Muscle layer of duodenum (tissue), 2 donors: ENCODE data around the gene OVAAL.

Experiments used
- H3K27ac ChIP-seq: one replicate; pipeline ENCODE4 v1.7.0; 2013; ENCODE audit warnings: mild to moderate bottlenecking, low read length
- H3K27me3 ChIP-seq: one replicate; pipeline ENCODE4 v1.7.0; 2013; ENCODE audit warnings: low read depth, mild to moderate bottlenecking, control low read depth, low read length
- H3K36me3 ChIP-seq, 2 donors: one replicate each; pipeline ENCODE4 v1.7.0; 2013; ENCODE audit warnings: low read length in 2 of 2, control low read depth in 1 of 2, mild to moderate bottlenecking in 1 of 2; ENCODE audit not compliant: insufficient read depth in 2 of 2, control insufficient read depth in 1 of 2
- H3K4me1 ChIP-seq, 2 donors: one replicate each; pipeline ENCODE4 v1.7.0; 2013; ENCODE audit warnings: low read length in 2 of 2, mild to moderate bottlenecking in 2 of 2, control low read depth in 1 of 2, moderate library complexity in 1 of 2; ENCODE audit not compliant: insufficient read depth in 2 of 2, control insufficient read depth in 1 of 2
- H3K4me3 ChIP-seq, 2 donors: one replicate each; pipeline ENCODE4 v1.7.0; 2013; ENCODE audit warnings: low read length in 2 of 2, low read depth in 1 of 2, mild to moderate bottlenecking in 1 of 2
- H3K9me3 ChIP-seq, 2 donors: one replicate each; pipeline ENCODE4 v1.7.0; 2013; ENCODE audit warnings: low read length in 2 of 2, control low read depth in 1 of 2, mild to moderate bottlenecking in 1 of 2; ENCODE audit not compliant: control insufficient read depth in 1 of 2
- donor health status: healthy.

OVAAL gene

DNA sequence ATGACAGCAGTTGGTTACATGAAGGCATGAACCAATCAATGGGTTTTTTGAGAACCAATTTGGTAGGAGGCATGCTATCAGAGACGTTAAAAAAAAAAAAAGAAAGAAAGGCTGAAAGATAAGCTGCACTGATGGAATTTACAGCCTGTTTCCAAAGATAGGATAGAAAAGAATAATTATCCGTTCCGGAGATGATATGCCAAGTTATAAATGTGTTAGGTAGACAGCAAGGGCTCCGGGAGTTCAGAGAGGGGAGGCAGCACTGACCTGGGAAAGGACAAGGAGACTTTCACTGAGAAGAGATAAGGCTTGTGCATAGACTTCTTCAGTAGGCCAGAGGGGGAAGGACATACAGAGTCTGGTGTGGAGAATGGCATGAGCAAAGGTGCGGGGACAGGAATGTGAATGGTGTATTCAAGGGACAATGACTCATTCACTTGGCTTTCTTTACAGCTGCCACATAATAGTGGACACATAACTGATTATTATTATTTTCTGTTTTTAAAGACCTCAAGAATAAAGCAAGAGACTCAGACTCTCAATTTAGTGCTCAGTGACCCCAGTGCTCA, 31.6 kb upstream of the OVAAL start:
- Histone ChIP-seq H3K27me3 (no peaks in the 10 kb centered on the region), H3K9me3 (no peaks in the 10 kb centered on the region), H3K36me3 (no peaks in the 10 kb centered on the region), H3K4me3 (no peak overlapping the region), H3K27ac (no peak overlapping the region), H3K4me1 (no peaks in the 10 kb centered on the region)

DNA sequence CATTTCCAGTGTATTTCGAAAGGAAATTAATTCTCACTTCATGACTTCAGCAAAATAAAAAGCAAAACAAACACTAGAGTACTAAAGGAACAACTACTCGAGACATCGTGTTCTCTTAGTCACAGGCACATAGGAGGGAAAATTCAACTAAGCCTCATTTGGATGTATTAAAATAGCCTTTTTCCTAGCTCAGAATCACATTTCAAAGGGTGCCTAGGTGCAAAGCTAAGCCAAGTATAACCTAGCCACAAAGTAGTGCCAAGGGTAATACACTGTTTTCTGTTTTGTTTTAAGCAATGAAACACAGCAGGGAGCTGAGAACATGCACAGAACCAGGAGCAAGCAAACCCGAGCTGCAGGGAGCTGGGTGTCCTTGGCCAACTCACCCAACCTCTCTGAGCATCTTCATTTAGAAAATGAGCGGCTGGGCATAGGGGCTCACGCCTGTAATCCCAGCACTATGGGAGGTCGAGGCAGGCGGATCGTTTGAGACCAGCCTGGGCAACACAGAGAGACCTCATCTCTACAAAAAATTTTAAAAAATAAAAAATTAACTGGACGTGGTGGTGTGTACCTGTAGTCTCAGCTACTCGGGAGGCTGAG, 29.8 kb upstream of the OVAAL start:
- no peak overlapping the region for H3K4me3 ChIP-seq
- H3K36me3 ChIP-seq = no peaks in the 10 kb centered on the region
- no peaks in the 10 kb centered on the region for H3K27me3 ChIP-seq
- no peaks in the 10 kb centered on the region for H3K4me1 ChIP-seq
- no peak overlapping the region for H3K27ac ChIP-seq
- no peaks in the 10 kb centered on the region for H3K9me3 ChIP-seq

DNA sequence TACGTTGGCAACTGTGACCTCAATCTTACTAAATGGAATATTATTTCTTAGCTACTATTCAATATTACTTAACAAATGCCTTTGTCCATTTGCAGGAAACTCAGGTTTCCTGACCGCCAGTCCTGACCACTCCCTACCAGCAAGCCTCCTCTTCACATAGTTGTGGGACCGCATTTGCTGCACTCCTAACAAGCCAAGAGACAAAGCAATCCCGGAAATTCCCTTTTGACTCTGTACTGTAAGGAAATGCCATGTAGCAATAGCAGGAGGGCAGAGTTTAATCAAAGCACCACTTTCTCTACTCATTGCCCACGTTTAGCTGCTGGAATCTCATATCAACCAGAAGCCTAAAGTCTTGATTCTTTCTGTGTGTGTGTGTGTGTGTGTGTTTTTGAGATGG, 28.3 kb upstream of the OVAAL start:
- Histone ChIP-seq H3K9me3 (no peaks in the 10 kb centered on the region), H3K27me3 (no peaks in the 10 kb centered on the region), H3K27ac (no peak overlapping the region), H3K4me1 (no peaks in the 10 kb centered on the region), H3K4me3 (no peak overlapping the region), H3K36me3 (no peaks in the 10 kb centered on the region)

DNA sequence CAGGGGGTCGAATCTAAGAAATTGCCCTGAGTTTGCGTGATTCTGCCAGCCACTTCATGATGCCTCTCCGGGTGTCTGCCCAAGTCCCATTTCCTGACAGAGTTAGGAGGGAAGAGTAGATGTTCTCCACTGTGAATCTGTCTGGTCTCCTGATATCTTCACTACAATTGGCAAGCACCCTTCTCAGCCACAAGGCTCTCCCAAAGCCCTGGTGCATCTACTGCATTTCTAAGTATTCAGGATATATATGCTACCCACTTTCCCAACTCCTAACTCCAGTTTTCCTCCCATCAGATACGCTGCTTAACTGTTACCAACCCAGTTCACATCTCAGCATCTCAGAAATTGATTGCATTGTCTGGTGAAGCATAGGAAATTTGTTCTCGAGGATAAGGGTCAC, 25.9 kb upstream of the OVAAL start:
- Histone ChIP-seq H3K4me1 (no peaks in the 10 kb centered on the region), H3K9me3 (no peaks in the 10 kb centered on the region), H3K27ac (no peak overlapping the region), H3K36me3 (no peaks in the 10 kb centered on the region), H3K27me3 (no peaks in the 10 kb centered on the region), H3K4me3 (no peak overlapping the region)

DNA sequence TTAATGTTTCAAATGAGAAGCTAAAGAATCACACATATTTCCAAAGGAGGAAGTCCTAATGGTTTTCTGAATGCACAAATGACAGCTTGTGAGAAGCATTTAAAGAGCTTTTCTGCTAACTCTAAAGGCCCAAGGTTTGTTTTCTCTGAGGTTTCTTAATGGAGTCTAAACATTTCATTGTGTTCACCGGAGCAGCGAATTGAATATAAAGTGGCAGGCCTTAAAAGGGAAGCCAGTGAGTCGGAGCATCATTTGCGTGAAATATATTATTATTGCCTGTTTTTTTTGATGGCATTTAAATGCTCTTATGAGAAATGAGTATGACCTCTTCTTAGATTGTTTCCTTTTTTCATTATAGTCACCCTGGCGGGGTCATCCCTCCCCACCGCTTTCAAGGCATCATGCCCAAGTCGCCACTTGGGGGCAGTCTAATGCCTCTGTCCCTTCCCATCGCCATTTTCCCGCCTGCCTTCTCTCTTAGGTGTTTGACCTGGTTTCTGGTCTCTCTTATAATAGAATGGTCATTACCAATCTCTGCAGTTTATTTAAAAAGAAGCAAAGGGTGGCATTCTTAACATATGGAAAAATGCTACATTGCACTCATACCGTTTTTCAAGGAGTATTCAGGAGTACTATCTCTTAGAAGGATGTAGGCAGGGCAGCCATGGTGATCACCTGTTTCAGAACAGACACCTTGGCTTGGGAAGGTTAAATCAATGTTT, 25.3 kb upstream of the OVAAL start:
- H3K36me3 ChIP-seq = no peaks in the 10 kb centered on the region
- no peak overlapping the region for H3K27ac ChIP-seq
- H3K4me3 ChIP-seq = no peak overlapping the region
- no peaks in the 10 kb centered on the region for H3K4me1 ChIP-seq
- no peaks in the 10 kb centered on the region for H3K27me3 ChIP-seq
- no peaks in the 10 kb centered on the region for H3K9me3 ChIP-seq

DNA sequence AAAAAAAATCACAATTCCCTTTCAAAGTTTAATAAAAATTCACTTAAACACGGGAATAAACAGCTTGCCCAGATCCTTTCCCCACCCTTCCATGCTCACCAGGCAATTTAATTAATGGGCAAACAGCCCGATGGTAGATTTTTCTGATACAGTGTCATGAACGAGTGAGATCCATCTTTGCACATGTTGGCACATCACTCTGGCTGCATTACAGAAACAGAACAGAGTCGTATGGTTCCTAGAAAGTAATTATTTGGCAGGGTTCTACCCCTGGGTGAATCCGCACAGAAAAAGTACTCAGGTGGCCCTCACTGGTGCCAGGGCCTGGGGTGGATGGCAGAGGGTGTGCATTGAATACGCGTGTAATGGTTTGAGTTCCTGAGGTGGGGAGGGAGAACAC, 24.6 kb upstream of the OVAAL start:
- Histone ChIP-seq H3K36me3 (no peaks in the 10 kb centered on the region), H3K4me1 (no peaks in the 10 kb centered on the region), H3K4me3 (no peak overlapping the region), H3K9me3 (no peaks in the 10 kb centered on the region), H3K27me3 (no peaks in the 10 kb centered on the region), H3K27ac (no peak overlapping the region)

DNA sequence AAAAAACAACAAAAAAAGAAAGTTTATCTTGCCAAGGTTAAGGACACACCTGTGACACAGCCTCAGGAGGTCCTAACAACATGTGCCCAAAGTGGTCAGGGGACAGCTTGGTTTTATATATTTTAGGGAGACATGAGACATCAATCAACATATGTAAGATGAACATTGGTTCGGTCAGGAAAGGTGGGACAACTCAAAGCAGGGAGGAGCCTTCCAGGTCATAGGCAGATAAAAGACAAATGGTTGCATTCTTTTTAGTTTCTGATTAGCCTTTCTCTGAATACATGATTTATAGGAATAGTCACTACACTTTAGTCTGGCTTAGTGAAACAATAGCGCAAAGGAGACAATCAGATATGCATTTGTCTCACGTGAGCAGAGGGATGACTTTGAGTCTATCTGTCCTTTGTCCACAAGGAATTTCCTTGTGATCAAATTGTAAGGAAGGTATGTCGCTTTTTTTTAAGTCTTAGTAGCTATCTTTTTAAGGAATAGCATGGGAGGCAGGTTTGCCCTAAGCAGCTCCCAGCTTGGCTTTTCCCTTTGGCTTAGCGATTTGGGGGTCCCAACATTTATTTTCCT, 23.3 kb upstream of the OVAAL start:
- H3K36me3 ChIP-seq = no peaks in the 10 kb centered on the region
- H3K27ac ChIP-seq = no peak overlapping the region
- no peak overlapping the region for H3K4me3 ChIP-seq
- H3K9me3 ChIP-seq = no peaks in the 10 kb centered on the region
- no peaks in the 10 kb centered on the region for H3K27me3 ChIP-seq
- no peaks in the 10 kb centered on the region for H3K4me1 ChIP-seq

DNA sequence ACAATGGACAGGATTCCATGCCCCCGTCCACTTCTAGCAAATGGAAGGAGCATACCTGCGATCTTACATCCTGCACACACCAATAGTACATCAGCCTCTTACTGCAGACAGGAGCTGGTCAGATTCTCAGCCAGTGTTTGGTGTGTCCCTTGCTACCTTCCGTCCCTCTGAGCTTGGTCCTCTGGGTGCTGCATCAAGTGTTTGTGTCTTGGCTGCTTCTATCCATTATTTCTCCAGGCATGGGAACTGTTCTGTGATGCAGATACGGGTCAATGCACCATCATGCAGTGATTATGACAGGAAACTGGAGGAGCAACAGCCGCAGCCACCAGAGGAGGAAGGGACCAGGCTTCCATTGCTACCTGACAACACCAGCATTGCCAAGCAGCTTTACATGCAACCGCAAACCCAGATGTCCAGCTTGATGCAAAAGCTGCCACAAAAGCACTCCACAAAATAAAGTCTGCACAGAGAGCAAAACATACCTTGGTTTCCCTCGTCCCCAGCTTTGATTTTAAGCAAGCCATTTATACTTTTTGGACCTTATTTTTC, 21.9 kb upstream of the OVAAL start:
- H3K9me3 ChIP-seq = no peaks in the 10 kb centered on the region

DNA sequence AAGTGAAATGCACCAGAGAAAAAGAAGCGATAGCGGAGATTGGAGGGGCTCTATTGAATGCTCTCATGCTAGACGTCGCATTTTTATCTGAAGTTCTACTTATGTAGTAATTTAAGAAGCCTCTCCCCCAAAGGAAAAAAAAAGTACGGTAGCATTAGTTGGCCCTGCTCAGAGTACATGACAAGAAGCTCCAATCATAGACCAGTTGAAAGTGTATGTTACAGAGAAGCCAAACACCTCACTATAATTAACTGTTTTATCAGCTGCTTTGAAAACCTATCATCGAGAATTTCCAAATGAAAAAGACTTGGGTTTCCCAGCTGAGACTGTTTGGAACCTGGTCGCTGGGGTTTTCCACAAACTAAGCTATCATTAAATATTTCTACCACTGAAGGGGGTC, 19.6 kb upstream of the OVAAL start:
- no peak overlapping the region for H3K4me3 ChIP-seq
- H3K27me3 ChIP-seq = no peaks in the 10 kb centered on the region
- H3K9me3 ChIP-seq = no peaks in the 10 kb centered on the region
- peaks cover 4 to 9% of the 10 kb centered on the region in 2 donors for H3K4me1 ChIP-seq
- no peaks in the 10 kb centered on the region for H3K36me3 ChIP-seq
- H3K27ac ChIP-seq = no peak overlapping the region

More for the DNA sequence above, 21.9 kb upstream of the OVAAL start:
- no peak overlapping the region for H3K4me3 ChIP-seq
- no peak overlapping the region for H3K27ac ChIP-seq
- H3K36me3 ChIP-seq = no peaks in the 10 kb centered on the region
- no peaks in the 10 kb centered on the region for H3K27me3 ChIP-seq
- H3K4me1 ChIP-seq = no peaks in the 10 kb centered on the region

DNA sequence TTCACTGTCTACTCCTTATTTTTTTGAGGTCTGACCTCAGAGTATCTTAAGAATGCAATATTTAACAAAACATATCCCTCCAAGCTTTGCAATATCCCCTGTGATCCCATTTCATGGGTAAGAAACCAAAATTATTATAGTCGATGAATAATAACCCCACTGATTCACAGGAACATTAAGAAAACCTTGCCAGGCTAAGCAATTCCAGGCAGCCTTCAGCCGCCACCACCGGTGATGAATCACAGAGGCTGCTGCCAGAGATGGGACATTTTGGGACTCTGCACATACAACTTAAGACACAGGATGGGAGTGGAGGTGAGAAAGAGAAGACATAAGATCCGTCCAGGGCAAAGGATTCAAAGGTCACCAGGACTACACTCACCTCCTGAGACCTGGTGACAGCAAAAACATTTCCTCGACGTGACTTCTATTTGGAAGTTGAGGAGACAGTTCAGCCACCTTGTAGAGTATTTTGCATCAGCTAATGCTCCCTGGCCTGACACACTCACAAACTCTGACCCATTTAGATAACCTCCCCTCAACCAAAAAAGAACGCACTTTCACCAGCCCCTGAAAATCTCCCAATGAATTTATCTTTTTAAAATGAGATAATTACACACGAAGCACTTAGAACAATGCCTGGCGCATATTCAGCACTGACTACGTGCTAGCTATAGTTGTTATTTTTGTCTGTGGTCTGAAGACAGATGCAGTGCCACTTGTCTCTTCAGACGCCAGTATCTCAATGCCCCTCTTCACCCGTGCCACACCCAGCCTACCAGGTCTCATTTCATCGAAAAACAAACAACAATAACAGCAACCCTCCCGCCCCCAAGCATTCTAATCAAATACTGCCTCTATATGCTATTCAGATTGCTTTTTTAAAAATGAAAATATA, 17.8 kb upstream of the OVAAL start:
- H3K27me3 ChIP-seq = no peaks in the 10 kb centered on the region
- no peaks in the 10 kb centered on the region for H3K9me3 ChIP-seq
- H3K27ac ChIP-seq = no peak overlapping the region
- H3K36me3 ChIP-seq = no peaks in the 10 kb centered on the region
- no peak overlapping the region for H3K4me3 ChIP-seq
- H3K4me1 ChIP-seq = peaks cover 4 to 9% of the 10 kb centered on the region in 2 donors
